NCI-H1048 (cell line): ENCODE measurements around the gene HSBP1.

Experiments
- DNase-seq: peaks from one replicate; lab custom pipeline; 2025; lab: John Stamatoyannopoulos, UW

HSBP1 gene

DNA sequence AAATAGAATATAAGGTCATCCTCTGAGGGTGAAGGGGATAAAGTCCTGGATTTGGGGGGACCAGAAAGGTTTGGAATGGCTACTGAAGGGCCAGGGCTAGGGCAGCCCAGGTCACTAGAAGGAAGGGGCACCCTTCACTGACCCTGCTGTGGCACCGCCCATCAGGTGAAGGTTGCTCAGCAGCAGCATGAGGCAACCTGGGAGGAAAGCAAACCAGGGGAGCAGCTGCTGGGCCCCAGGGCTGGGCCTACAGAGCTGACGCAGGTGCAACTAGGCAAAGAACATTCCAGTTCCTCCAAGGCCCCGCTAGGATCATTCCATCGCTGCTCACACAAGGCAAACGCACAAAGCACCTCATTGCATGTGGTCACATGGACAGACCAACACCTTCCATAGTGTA, 3.4 kb upstream of the HSBP1 start:
- no peak for DNase-seq

DNA sequence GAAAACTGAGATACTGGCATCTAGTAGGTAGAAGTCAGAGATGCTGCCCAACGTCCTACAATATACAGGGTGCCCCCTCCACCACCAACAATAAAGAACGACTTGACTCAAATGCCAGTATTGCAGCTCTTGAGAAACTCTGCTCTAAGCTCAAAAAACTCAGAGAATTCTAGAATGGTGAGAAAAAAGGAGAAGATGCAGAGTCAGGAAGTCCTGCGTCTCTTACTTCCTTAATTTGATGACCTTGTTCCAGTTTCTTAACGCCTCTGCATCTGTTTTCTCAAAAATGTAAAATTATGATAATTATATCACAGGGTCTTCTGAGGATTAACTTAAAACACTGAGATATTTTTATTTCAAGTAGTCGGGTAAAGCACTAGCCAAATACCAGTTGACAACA, 1.7 kb upstream of the HSBP1 start:
- no peak for DNase-seq

DNA sequence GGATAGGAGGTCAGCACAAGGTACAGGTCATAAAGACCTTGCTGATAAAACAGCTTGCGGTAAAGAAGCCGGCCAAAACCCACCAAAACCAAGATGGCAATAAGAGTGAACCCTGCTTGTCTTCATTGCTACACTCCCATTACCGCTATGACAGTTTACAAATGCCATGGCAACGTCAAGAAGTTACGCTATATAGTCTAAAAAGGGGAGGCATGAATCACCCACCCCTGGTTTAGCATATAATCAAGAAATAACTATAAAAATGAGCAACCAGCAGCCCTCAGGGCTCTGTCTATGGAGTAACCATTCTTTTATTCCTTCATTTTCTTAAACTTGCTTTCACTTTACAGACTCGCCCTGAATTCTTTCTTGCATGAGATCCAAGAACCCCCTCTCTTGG, 1.0 kb upstream of the HSBP1 start:
- DNase-seq, result no peak

DNA sequence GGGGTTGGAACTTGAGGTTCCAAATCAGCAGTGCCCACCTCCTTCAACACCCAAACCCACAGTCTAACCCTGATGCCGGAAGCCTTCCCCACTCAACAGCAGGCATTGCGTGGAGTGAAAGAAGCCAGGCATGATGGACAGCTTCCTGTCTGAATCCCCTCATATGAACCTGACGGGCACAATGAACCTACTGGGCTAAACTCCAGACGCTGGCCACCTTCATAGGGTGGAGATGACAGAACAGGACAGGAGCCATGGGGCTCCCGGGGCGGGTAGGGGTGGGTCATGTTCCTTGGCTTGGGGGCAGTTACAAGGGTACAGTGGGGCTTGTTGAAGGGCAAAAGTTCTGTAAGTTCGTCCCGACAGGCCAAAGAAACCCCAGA, 460 bp upstream of the HSBP1 start:
- DNase-seq, result no peak

DNA sequence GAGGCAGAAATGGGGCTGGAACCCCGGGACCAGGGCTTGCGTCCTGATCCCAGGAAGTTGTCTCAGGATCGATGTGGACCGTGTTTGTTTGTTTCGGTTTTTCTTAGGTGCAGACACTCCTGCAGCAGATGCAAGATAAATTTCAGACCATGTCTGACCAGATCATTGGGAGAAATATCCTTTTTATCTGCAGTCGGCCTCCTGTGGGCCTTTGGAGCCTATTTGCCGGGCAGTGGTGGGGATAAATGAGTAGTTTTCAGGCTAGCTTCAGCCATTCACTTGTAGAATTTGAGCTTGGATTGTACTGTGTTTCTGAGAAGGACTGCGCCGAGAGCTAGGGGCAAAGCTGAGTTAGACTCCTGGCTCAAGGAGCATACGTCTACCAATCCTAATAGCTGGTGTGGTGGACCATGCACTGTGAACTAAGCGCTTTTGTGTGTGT, 816 bp downstream of the HSBP1 start:
- DNase-seq, result no peak

DNA sequence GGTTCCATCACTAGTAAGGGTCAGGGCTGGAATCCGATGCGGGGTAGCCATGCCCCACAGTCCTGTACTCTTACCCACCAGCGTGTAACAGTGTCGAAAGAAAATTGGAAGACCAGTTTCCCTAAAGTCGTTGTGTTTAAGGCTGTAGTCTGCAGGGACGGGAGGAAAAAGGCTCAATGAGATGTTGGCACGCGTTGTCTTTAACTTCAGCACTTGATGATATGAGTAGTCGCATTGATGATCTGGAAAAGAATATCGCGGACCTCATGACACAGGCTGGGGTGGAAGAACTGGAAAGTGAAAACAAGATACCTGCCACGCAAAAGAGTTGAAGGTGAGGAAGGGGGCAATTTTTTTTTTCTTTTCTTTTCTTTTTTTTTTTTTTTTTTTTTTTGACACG, 1.3 kb downstream of the HSBP1 start:
- DNase-seq, result no peak

DNA sequence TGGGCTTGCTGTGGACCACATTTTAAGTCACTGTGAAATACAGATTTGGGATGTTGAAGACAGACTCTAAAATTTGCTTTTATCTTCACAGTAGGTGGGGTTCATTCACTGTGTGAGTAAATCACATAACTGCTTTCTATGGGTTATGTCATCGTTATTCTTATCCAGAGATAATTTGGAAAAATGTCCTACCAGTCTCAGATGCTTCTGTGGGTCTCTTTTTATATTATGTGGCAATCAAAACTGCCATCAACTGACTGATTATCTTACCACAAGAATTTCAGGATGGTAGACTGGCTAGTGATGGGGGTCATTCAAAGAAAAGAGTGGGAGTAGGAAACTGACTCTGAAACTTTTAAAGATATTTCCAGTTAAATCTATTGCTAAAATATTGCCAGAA, 3.1 kb downstream of the HSBP1 start:
- DNase-seq, result no peak

DNA sequence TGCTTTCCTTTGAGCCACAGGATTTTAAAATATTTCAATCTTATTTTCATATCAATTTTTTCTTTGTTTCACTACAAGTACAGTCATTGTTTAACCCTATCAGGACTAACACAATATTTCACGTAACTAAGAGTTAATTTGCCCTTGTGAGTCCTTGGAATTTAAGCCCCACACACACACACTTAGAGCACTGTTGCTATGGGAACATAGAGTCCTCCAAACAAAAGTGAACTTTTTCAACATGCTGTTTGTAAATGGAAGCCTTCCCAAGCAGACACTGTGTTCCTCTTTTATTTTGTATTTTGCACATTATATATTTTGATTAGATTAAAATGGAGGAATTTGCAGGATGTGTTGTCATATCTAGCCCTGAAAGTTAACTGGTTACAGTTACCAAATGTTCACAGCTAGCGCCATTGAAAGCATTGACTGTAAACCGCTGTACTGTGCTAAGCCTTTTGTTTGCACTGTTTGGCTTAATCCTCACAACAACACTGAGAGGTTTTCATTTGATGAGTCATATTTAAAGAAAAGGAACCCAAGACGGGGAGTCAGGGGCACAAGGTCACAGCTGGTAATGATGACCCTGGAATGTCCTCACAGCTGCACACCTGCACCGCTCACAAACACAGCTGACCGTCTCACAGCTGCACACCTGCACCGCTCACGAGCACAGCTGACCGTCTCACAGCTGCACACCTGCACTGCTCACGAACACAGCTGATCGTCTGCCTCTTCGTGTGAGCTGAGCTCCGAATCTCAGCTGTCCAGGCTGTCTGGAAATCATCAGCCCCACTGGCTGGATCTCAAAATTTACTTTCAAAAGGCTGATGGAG, 6.3 kb downstream of the HSBP1 start:
- DNase-seq, result no peak

DNA sequence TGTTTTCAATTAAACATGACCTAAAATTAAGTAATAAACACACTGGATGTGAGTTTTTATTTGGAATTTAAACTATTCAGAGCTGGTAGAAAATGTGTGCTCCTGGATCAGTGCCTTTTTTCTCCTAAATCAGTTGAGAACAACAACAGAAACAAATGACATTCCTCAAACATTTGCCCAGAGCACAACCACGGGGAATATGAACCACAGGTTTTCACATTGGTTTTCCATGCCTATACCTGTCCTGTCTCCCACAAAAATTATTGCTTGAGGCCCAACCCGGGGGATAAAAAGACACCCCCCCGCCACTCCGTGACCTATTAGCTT, 6.8 kb downstream of the HSBP1 start:
- no peak for DNase-seq

DNA sequence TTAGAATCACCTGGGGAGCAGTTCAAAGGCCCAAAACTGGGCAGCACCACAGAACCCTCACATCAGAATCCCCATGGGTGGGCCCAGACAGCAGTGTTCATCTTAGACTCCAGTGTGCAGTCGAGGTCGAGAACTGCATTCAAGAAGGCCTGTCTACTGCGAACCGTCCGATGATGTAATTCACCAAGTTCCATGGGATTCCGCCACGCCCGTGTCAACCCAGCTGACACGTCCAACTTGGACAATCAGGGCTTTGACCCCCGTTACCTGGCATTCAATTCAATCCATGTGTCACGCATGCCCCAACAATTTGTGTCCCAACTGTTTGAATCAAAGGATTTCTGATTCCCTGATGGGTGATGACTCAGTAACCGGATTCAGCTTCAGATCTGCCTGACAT, 9.2 kb downstream of the HSBP1 start:
- no peak for DNase-seq

DNA sequence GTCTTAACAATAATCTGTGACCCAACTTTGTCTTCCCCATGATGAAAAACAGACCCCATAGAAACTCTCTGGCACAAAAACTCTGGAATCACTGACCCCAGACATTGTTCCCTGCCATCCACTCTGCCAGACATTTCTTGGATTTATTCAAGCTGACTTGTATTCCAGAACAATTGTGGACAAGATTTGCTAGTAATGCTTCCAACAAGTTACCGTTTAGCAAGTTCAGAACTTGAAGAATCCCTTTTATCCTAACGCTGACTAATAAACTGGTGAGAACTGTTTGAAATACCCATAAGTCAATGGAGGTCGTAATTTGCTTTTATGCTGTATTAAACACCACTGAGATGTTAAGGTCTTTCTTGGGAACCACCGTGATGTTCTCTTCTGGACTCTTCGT, 10.5 kb downstream of the HSBP1 start:
- no peak for DNase-seq

DNA sequence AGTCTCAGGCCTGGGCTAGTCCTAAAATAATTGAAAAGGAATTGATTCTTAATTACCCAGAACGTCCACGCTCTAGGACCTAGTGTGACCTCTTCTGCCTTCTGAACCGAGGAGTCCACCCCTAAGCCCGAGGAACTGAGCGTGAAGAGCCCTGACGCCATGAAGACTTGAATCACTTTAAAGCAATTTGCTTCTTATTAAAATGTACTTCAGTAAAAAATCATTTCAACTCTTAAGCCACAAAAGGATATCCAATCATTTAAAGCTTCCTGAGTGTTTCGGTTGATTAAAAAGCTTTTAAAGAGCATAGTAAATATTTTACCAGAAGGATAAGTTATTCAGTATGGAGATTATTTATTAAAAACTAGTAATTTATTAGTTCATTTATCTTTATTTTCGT, 11.6 kb downstream of the HSBP1 start:
- DNase-seq, result no peak

DNA sequence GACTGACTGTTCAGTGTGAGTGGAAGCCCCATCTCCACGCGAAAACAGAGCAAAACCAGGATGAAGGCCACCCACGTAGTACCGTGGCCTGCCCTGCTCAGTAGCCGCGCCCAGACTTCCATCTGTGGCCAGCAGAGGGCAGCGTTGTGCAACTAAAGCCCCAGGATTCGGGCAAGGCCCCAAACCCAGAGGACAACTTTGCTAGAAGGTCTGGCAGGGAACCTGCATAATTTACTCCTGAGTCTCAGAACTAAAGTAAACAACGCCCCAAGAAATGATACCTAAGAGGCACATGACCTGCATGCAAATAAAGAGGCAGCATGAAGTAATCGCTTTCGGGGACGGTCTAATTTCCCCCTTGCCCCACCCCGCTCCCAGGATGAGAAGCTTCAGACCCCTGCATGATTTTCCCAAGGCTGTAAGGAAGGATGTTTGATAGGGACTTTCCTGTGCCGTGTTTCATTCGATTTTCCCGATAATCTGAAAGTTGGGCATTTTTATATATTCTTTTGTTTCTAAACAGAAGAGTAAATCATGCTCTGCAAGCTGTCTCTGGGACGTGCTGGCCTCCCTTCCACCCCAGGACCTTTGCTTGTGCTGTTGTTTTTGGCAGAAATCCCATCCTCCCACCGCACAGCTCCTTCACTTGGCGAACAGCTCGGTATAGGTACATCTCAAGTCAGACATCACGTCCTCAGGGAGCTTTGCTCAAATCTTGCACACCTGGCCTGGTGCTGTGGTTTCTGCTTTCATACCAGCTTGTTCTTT, 18.6 kb downstream of the HSBP1 start:
- no peak for DNase-seq

DNA sequence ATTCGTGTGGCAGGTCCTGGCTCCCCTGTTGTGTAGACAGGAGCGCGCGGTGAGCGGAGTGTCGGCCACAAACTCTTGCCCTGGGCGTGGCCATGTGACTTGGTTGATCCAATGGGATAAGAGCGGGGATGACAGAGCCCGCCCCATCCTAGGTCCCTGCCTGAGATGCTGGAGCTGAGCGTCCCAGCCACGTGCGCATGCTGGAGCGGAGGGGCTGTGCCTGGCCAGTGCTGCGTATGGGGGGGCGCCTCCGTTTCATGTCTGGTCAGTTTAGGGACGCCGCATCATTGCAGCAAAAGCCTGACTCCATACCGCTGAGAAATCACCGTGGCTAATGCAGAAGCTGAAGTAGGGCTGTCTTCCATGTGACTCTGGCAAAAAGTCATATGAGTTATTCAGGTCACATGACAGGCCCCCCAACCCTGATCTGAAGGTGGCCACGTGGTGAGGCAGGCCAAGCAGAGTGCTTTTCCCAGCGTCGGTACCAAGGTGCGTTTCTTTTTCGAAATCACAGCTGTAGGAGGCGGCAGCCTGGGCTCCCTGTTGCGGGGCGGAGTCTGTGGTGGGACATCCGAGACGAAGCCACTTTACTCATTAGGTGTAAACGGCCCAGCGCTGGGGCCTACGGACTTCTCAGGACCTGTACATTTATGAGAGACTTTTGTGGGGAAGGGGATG, 22.5 kb downstream of the HSBP1 start:
- DNase-seq, result no peak

DNA sequence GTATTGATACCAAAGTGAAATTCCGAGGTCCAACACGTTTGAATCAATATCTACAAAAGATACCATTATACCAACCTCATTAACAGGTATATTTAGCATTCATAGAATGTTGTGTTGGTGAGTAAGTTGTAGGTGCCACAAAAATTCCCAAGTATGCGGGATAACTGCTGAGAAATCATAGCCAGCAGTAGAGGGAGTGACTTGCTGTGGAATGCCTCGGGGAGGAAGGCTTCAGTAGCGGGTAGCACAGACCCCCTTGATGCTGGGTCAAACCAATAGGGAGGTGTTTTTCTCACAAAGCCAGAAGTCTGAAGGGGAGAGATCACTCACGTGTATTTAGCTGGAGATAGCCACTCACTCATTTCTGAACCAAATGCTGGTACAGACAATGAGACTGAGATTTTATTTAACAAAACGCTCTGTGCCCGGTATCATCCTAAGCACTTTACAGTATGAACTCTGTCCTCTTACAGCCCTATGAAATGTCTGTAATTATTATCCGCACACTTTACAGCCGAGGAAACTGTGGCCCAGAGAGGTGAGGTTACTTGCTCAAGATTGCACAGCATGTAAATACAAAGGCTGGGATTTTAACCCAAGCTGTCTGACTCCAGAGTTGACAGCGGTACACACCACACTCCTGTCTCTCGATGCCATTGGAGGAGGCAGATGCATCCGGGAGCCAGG, 23.1 kb downstream of the HSBP1 start:
- DNase-seq, result no peak

DNA sequence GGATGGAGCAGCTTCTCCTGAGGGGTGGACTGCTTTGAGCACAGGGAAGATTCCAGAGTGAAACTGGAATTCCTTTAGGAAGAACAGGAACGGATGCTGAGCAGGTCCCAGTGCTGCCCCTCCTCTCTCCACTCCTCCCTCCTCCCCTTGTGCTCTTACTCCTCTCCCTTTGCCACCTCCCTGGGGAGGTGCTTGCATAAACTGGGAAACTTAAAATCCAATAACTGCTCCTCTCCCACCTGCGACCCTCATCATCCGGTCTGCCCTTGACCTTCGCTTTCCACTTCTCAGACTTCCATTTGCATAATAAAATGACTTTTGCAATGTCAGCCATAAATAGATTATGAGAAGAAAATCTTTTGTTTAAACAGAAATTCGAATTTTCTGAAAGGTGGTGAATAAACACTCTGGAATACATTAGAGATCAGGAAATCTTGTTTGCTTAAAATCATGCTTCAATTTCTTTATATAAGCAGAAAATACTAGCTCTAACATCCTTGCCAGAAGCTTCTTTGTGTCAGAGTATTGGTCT, 23.7 kb downstream of the HSBP1 start:
- DNase-seq, result no peak

DNA sequence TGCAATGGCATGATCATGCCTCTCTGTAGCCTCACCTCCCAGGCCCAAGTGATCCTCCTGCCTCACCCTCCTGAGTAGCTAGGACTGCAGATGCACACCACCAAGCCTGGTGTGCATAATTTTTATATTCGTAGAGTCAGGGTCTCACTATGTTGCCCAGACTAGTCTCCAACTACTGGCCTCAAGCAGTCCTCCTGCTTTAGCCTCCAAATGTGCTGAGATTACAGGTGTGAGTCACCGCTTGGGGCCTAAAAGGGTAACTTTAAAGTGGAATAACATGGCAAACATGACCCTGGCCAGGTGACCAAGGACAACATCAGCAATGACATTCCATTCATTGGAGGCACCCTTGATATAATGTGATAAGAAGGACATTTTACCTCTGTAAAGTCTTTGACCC, 26.1 kb downstream of the HSBP1 start:
- no peak for DNase-seq

DNA sequence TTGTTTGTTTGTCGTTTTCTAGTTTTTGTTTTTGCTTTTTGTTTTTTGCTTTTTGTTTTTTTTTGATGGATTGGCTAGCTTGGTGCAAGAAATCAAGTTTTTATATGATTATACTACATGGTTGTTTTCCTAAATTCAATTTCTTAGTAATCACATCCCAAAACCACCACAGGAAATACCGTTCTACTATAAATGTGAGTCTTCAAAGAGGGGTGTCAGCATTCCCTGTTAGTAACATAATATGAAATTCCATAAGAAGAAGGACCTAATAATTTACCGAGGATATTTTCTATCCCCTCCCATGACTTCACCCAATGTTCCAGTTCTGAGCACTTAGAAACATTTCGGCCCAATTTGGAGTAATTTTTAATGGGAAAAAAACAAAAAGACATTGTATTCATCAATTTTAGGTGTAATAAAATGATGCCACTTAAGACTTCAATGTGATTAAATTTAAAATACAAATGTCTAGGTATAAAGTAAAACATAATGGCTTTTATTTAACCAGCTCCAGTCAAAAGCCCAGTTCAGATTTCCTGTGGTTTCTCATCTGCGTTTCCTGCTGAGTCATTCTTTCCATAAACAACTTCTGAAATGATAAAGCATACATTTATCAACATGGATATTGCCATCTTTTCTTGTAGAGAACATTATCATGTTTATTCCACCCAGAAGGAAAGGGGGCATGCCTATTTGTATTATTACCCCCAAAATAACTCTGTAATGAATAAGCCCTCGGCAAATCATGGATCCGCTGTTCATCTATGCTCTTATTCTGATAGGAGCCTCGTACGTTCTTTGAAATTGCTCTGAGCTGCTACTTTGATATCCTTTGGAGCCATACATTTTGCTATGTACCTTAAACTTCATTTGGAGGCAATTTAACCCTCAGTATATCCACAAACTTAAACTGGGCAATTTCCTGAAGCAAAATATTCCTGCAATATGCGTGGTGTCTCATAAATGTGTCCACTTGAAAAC, 28.1 kb downstream of the HSBP1 start:
- no peak for DNase-seq

DNA sequence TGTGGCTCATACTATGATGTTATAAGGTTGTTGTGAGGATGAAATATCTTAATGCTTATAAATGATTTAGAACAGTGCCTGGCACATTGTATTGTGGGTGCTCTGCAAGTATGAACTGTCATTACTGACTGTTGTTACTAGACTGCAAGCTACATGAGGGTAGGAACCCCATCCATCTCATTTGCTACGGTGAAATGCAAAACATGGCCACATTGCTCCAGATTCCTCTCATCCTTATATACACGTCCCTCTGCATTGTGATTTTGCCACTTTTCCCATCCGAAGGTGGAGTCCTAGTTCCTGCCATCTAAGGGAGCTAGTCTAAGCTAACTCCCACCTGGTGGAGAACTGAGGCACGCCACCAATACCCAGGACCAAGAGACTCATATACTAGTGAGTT, 29.8 kb downstream of the HSBP1 start:
- DNase-seq, result no peak

DNA sequence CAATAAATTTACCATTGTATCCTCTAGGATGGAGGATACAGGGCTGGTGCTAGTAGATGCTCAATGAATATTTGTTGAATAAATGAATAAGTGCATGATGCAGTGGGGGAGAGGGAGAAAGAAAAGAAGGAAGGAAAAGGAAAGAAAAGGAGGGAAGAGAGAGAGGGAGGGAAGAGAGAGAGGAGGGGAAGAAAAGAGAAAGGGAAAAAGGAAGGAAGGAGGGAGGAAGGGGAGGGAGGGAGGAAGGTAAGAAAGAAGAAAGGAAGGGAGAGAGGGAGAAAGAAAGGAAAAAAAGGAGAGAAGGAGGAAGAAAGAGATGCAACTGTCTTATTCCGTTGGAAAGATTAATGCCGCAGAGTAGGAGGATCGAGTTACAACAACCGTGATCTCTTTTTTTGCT, 30.4 kb downstream of the HSBP1 start:
- DNase-seq, result no peak

DNA sequence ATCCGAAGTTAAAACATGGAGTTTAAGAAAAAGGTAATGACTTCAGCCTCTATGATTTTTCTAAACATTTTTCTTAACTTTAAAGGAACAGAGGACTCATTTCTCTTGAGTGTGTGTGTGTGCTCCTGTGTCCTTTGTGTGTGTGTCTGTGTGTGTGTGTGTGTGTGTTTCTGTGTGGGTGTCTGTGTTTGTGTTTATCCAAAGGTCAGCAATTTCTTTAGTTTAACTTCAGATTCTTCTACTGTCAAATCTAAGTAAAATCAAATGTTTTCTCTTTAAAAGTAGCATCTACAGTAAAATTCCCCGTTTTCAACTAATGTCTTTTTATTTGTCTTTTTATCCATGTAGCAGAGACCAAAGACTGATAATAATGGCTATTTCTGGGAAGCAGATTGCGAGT, 31.8 kb downstream of the HSBP1 start:
- no peak for DNase-seq
